DND-41 (cell line): ENCODE results near the gene PBLD.

Experiments
- CTCF ChIP-seq: IDR thresholded peaks from 2 replicates; pipeline ENCODE4 v1.5.1; 2012; ENCODE audit warnings: borderline replicate concordance, low read length, moderate library complexity, mild to moderate bottlenecking; ENCODE audit not compliant: poor library complexity, severe bottlenecking; ENCODE audit errors: extremely low read depth
- EZH2 ChIP-seq: IDR thresholded peaks from 3 replicates; pipeline ENCODE4 v1.6.1; 2012; ENCODE audit warnings: borderline replicate concordance, low read depth, mild to moderate bottlenecking, moderate library complexity, low read length, inconsistent platforms; ENCODE audit not compliant: severe bottlenecking

- TF ChIP-seq EZH2 (no peak), CTCF (no peak)
Measured at GRCh38 chr10:68305854-68306253, 26.9 kb downstream of the PBLD start.
